Glutamatergic neuron (in vitro differentiated cells): Measurements from ENCODE around the gene PPP1R9B. TPM values are rescaled to one million over a fixed set of nuclear protein-coding genes. Genes with fewer than 3 reads are reported as not detected.

Experiments
- DNase-seq: peaks from one replicate; pipeline ENCODE4 v3.0.0; 2022
- H3K27ac Mint-ChIP-seq: one replicate; pipeline ENCODE4 v1.8.0; 2020; ENCODE audit warnings: mild to moderate bottlenecking, mixed read lengths, inconsistent platforms; ENCODE audit not compliant: unreplicated experiment
- H3K27me3 Mint-ChIP-seq: one replicate; pipeline ENCODE4 v1.8.0; 2020; ENCODE audit warnings: mild to moderate bottlenecking, moderate library complexity, mixed read lengths, inconsistent platforms; ENCODE audit not compliant: unreplicated experiment
- H3K36me3 Mint-ChIP-seq: one replicate; pipeline ENCODE4 v1.8.0; 2020; ENCODE audit warnings: mild to moderate bottlenecking, mixed read lengths, inconsistent platforms; ENCODE audit not compliant: unreplicated experiment
- H3K4me1 Mint-ChIP-seq: one replicate; pipeline ENCODE4 v1.8.0; 2020; ENCODE audit warnings: mild to moderate bottlenecking, low read depth, mixed read lengths, inconsistent platforms; ENCODE audit not compliant: unreplicated experiment
- H3K4me3 Mint-ChIP-seq: one replicate; pipeline ENCODE4 v1.8.0; 2020; ENCODE audit warnings: mild to moderate bottlenecking, mixed read lengths, inconsistent platforms; ENCODE audit not compliant: unreplicated experiment
- H3K9me3 Mint-ChIP-seq: one replicate; pipeline ENCODE4 v1.8.0; 2020; ENCODE audit warnings: mild to moderate bottlenecking, moderate library complexity, mixed read lengths, inconsistent platforms; ENCODE audit not compliant: unreplicated experiment
- total RNA-seq: library from RNA; stranded (reverse); fragmentation: NEBNext Ultra II Directional; extraction: Animal tissue kit (Norgen Biotek cat#: 25700); gene quantifications from one replicate; pipeline ENCODE4 v1.2.1, GENCODE V29; 2021; ENCODE audit not compliant: unreplicated experiment
- TF ChIP-seq, protein P1 (sequence below): fragments of 200-600 bp; sonication (generic); IDR thresholded peaks from one replicate; pipeline ENCODE4 v1.5.0; 2021; ENCODE audit not compliant: partially characterized antibody, unreplicated experiment

The PPP1R9B gene
- total RNA-seq, 1 donor from 2014 or later: 74.0 TPM

DNA sequence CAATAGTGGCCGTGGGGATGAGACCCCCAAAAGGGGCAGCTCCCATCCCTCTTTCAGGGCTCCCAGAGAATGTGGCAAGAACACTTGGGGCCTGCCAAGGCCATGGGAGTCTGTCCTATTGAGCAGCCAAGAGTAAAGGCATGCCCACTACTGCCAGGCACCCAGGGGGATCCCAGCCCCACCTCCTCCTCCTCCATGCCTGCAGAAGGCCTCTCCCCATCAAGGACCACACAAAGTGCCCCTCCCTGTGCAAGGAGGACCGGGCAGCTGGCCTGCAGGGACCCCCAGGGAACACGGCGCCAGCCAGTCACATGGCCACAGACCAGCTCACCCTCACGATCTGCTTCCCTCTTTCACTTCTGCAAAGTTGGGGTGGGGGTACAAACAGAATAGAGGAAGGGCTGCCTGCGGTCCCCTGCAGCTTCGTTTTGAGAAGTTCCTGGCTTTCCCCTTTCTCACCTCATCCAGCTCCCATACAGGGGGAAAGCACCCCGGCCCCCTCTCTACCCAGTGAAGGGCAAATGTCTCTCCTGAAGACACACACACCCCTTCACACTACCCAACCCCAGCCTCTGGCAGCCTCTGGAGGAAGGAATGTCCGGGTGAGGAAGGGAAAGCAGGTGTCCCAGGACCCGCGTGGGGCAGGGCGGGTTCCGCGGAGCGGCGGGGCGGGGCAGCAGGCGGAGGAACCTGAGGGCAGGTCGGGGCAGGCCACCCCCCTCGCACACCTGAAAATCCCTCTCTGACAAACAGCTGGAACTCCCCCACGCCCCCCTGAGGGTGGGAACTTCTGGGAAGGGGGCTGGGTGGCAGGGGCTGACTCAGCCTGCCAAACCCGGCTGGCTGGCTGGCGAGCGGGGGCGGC lies 2.0 kb downstream of the PPP1R9B start:
- Mint-ChIP-seq H3K9me3 (peaks cover 12% of the 10 kb centered on the region), H3K27ac (peak overlapping the region; percentile 38), H3K27me3 (peaks cover 9% of the 10 kb centered on the region), H3K4me3 (peak overlapping the region; percentile 91), H3K4me1 (peaks cover 24% of the 10 kb centered on the region), H3K36me3 (peaks cover 7% of the 10 kb centered on the region)
- peak; percentile 54 for DNase-seq
- TF ChIP-seq, protein P1, sequence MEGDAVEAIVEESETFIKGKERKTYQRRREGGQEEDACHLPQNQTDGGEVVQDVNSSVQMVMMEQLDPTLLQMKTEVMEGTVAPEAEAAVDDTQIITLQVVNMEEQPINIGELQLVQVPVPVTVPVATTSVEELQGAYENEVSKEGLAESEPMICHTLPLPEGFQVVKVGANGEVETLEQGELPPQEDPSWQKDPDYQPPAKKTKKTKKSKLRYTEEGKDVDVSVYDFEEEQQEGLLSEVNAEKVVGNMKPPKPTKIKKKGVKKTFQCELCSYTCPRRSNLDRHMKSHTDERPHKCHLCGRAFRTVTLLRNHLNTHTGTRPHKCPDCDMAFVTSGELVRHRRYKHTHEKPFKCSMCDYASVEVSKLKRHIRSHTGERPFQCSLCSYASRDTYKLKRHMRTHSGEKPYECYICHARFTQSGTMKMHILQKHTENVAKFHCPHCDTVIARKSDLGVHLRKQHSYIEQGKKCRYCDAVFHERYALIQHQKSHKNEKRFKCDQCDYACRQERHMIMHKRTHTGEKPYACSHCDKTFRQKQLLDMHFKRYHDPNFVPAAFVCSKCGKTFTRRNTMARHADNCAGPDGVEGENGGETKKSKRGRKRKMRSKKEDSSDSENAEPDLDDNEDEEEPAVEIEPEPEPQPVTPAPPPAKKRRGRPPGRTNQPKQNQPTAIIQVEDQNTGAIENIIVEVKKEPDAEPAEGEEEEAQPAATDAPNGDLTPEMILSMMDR: no peak

- peaks cover 15% of the 10 kb centered on the region for H3K9me3 Mint-ChIP-seq
- peaks cover 12% of the 10 kb centered on the region for H3K27me3 Mint-ChIP-seq
- TF ChIP-seq, protein P1: no peak
- H3K27ac Mint-ChIP-seq: peak overlapping the region; percentile 59
- DNase-seq: no peak
- H3K36me3 Mint-ChIP-seq: peaks cover 10% of the 10 kb centered on the region
- peaks cover 24% of the 10 kb centered on the region for H3K4me1 Mint-ChIP-seq
- peak overlapping the region; percentile 91 for H3K4me3 Mint-ChIP-seq
These were observed 2.6 kb downstream of the PPP1R9B start for GRCh38 chr17:50147841-50148225.

- Mint-ChIP-seq H3K27ac (no peak overlapping the region), H3K36me3 (peaks cover 12% of the 10 kb centered on the region)
These were observed 3.4 kb downstream of the PPP1R9B start for GRCh38 chr17:50146927-50147665.

DNA sequence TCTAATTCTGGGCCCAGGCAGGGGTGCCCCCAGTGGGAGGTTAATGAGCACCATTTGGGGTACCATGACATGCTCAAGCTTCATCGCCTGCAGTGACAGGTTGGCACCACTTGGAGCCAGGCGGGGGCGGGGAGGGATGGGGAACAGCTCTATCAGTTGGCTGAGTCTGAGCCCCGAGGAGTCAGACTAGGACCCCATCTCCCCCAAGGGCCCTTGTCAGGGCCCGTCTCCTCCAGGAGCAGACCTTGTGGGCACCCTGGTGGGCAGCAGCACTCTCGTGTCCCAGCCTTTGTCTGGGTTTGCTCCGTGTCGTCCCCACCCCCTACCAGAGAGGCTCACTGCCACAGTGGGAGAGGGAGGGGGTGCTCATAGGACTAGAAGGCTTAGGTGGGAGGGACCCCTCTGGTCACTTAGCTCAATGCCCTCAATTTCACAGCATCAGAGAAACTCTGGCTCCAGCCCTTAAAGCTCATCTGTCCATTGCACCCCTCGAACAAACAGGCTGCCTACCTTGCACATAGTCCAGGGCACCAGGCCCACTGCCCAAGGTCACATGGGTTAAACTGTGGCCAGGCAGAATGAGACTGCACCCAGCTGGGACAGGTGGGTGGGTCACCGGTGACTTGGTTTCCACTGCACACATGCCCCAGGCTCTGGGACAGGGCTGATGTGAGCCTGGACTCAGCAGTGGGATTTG lies 4.1 kb downstream of the PPP1R9B start:
- peaks cover 15% of the 10 kb centered on the region for H3K27me3 Mint-ChIP-seq
- H3K4me3 Mint-ChIP-seq: peak overlapping the region; percentile 91
- H3K9me3 Mint-ChIP-seq: peaks cover 16% of the 10 kb centered on the region
- H3K4me1 Mint-ChIP-seq: peaks cover 24% of the 10 kb centered on the region
- peaks cover 12% of the 10 kb centered on the region for H3K36me3 Mint-ChIP-seq
- no peak for DNase-seq
- TF ChIP-seq, protein P1: no peak
- no peak overlapping the region for H3K27ac Mint-ChIP-seq

More at GRCh38 chr17:50146927-50147665, 3.4 kb downstream of the PPP1R9B start:
- Mint-ChIP-seq H3K27me3 (peaks cover 10% of the 10 kb centered on the region), H3K9me3 (peaks cover 18% of the 10 kb centered on the region), H3K4me1 (peaks cover 24% of the 10 kb centered on the region), H3K4me3 (peak overlapping the region; percentile 91)
- TF ChIP-seq, protein P1: no peak
- DNase-seq: no peak
